H1 (cell line): ENCODE data around the gene FRMD4A. TPM values are rescaled to one million over a fixed set of nuclear protein-coding genes. Genes with fewer than 3 reads are reported as not detected.

Experiments
- CTCF ChIA-PET: fragments of 300-600 bp; sonication (Branson Sonifier 250); formaldehyde crosslinking; loops from one replicate; lab custom pipeline; 2021; ENCODE audit not compliant: partially characterized antibody; lab: Charles Lee
- POLR2A ChIA-PET: fragments of 300-600 bp; sonication (Branson Sonifier 250); formaldehyde crosslinking; loops from one replicate; lab custom pipeline; 2021; ENCODE audit warnings: inconsistent platforms; ENCODE audit not compliant: partially characterized antibody; lab: Charles Lee
- DNase-seq, 2 experiments: peaks; one replicate each; pipeline versions ENCODE4 v3.0.0 to v3.0.0-alpha.2; 2010 to 2022; ENCODE audit warnings: low spot score in 2 of 2, low read depth in 1 of 2, mixed read lengths in 1 of 2
- FAIRE-seq: peaks from 2 replicates; lab custom pipeline; 2011; peaks lifted over from hg19 to GRCh38; lab: Jason Lieb, UNC
- H2AFZ ChIP-seq: 2 replicates; pipeline ENCODE4 v1.8.1; 2012; ENCODE audit warnings: low read length, inconsistent platforms
- H2AK5ac ChIP-seq: 2 replicates; pipeline ENCODE4 v1.6.1; 2013; ENCODE audit warnings: low read depth, low read length
- H2BK120ac ChIP-seq: replicated peaks from 2 replicates; pipeline ENCODE3; 2013; ENCODE audit warnings: low read depth, low read length, inconsistent platforms
- H2BK12ac ChIP-seq: 2 replicates; pipeline ENCODE4 v1.6.1; 2013; ENCODE audit warnings: low read depth, low read length
- H2BK15ac ChIP-seq: 2 replicates; pipeline ENCODE4 v1.6.1; 2013; ENCODE audit warnings: low read length
- H2BK20ac ChIP-seq: 2 replicates; pipeline ENCODE4 v1.6.1; 2013; ENCODE audit warnings: low read length
- H2BK5ac ChIP-seq: 2 replicates; pipeline ENCODE4 v1.6.1; 2013; ENCODE audit warnings: low read depth, low read length
- H3K14ac ChIP-seq: 2 replicates; pipeline ENCODE4 v1.6.1; 2013; ENCODE audit warnings: inconsistent platforms; ENCODE audit not compliant: insufficient read length
- H3K18ac ChIP-seq: 2 replicates; pipeline ENCODE4 v1.6.1; 2013; ENCODE audit warnings: low read length; ENCODE audit errors: extremely low read depth
- H3K23ac ChIP-seq: 2 replicates; pipeline ENCODE4 v1.6.1; 2013; ENCODE audit warnings: inconsistent platforms; ENCODE audit not compliant: insufficient read length
- H3K23me2 ChIP-seq: 2 replicates; pipeline ENCODE4 v1.6.1; 2013; ENCODE audit warnings: low read depth, low read length
- H3K27ac ChIP-seq: 2 replicates; pipeline ENCODE4 v1.6.1; 2011; ENCODE audit warnings: low read depth, low read length, inconsistent platforms
- H3K27me3 ChIP-seq, 4 experiments: replicated peaks in 1 of 4; 1 replicate in 1 of 4; 2 replicates in 3 of 4; pipeline versions ENCODE4 v1.6.1 to v1.8.1; 2011 to 2013; ENCODE audit warnings: low read length in 3 of 4, mild to moderate bottlenecking in 3 of 4, inconsistent platforms in 2 of 4, mixed read lengths in 2 of 4, moderate library complexity in 1 of 4; ENCODE audit not compliant: control insufficient read depth in 3 of 4, insufficient read depth in 3 of 4; ENCODE audit errors: extremely low read depth in 1 of 4
- H3K36me3 ChIP-seq, 4 experiments: 2 replicates each; pipeline versions ENCODE4 v1.6.1 to v1.8.1; 2011 to 2013; ENCODE audit warnings: mild to moderate bottlenecking in 4 of 4, low read length in 3 of 4, moderate library complexity in 2 of 4, control low read depth in 1 of 4, inconsistent platforms in 1 of 4; ENCODE audit not compliant: insufficient read depth in 4 of 4, control insufficient read depth in 2 of 4
- H3K4ac ChIP-seq: replicated peaks from 2 replicates; pipeline ENCODE3; 2013; ENCODE audit warnings: low read length, low read depth, mixed read lengths, inconsistent platforms; ENCODE audit not compliant: insufficient read length
- H3K4me1 ChIP-seq, 4 experiments: replicated peaks in 1 of 4; 1 replicate in 1 of 4; 2 replicates in 3 of 4; pipeline versions ENCODE4 v1.6.1 to v1.8.1; 2011 to 2013; ENCODE audit warnings: low read length in 3 of 4, inconsistent platforms in 2 of 4, mixed read lengths in 1 of 4; ENCODE audit not compliant: insufficient read depth in 4 of 4, control insufficient read depth in 3 of 4
- H3K4me2 ChIP-seq, 2 experiments: 2 replicates each; pipeline versions ENCODE4 v1.6.1 to v1.8.1; 2011 to 2013; ENCODE audit warnings: low read depth in 2 of 2, low read length in 2 of 2, control low read depth in 1 of 2, inconsistent platforms in 1 of 2, mild to moderate bottlenecking in 1 of 2; ENCODE audit not compliant: insufficient read depth in 1 of 2
- H3K4me3 ChIP-seq, 4 experiments: fragments of 200-600, 300-600 bp in 1 of 4; sonication (generic), shearing (Covaris generic), sonication (Bioruptor Twin) in 1 of 4; 2 replicates each; pipeline versions ENCODE4 v1.5.1 to v1.8.1; 2011 to 2016; ENCODE audit warnings: low read length in 4 of 4, low read depth in 3 of 4, control low read depth in 2 of 4, inconsistent platforms in 2 of 4, mild to moderate bottlenecking in 2 of 4, mixed read lengths in 1 of 4, moderate library complexity in 1 of 4; ENCODE audit not compliant: insufficient read depth in 2 of 4; ENCODE audit errors: extremely low read depth in 1 of 4
- H3K56ac ChIP-seq: replicated peaks from 2 replicates; pipeline ENCODE3; 2013; ENCODE audit warnings: low read depth, mild to moderate bottlenecking, mixed read lengths, low read length, inconsistent platforms; ENCODE audit not compliant: insufficient read length
- H3K79me1 ChIP-seq: 2 replicates; pipeline ENCODE4 v1.6.1; 2013; ENCODE audit warnings: low read depth, low read length, control low read depth
- H3K79me2 ChIP-seq, 2 experiments: 2 replicates each; pipeline versions ENCODE4 v1.6.1 to v1.8.1; 2012 to 2013; ENCODE audit warnings: low read length in 2 of 2, mild to moderate bottlenecking in 2 of 2, inconsistent platforms in 1 of 2; ENCODE audit not compliant: insufficient read depth in 2 of 2, control insufficient read depth in 1 of 2
- H3K9ac ChIP-seq, 4 experiments: replicated peaks in 1 of 4; 1 replicate in 1 of 4; 2 replicates in 3 of 4; pipeline versions ENCODE4 v1.6.1 to v1.8.1; 2011 to 2013; ENCODE audit warnings: low read depth in 3 of 4, low read length in 3 of 4, control low read depth in 2 of 4, mild to moderate bottlenecking in 2 of 4, moderate library complexity in 2 of 4, inconsistent platforms in 1 of 4; ENCODE audit errors: extremely low read depth in 1 of 4
- H3K9me3 ChIP-seq, 2 experiments: 2 replicates each; pipeline versions ENCODE4 v1.6.1 to v1.8.1; 2012 to 2013; ENCODE audit warnings: mild to moderate bottlenecking in 2 of 2, moderate library complexity in 2 of 2, control low read depth in 1 of 2, inconsistent platforms in 1 of 2, low read depth in 1 of 2, low read length in 1 of 2, mixed read lengths in 1 of 2; ENCODE audit not compliant: insufficient read depth in 2 of 2
- H4K20me1 ChIP-seq, 2 experiments: replicated peaks in 1 of 2; 2 replicates each; pipeline versions ENCODE3 to v1.8.1; 2011 to 2013; ENCODE audit warnings: inconsistent platforms in 2 of 2, low read length in 2 of 2, mild to moderate bottlenecking in 1 of 2; ENCODE audit not compliant: insufficient read depth in 2 of 2, control insufficient read depth in 1 of 2
- H4K5ac ChIP-seq: 2 replicates; pipeline ENCODE4 v1.6.1; 2013; ENCODE audit warnings: low read length, low read depth, mixed read lengths, inconsistent platforms; ENCODE audit not compliant: insufficient read length
- H4K8ac ChIP-seq: 2 replicates; pipeline ENCODE4 v1.8.0; 2013; ENCODE audit warnings: mild to moderate bottlenecking, moderate library complexity, low read length, inconsistent platforms; ENCODE audit not compliant: insufficient read depth; ENCODE audit errors: extremely low read depth
- H4K91ac ChIP-seq: replicated peaks from 2 replicates; pipeline ENCODE3; 2013; ENCODE audit warnings: low read length, mixed read lengths, inconsistent platforms; ENCODE audit not compliant: insufficient read length
- CHD2 ChIP-seq: IDR thresholded peaks from 2 replicates; pipeline ENCODE4 v1.6.1; 2012; ENCODE audit warnings: low read length, improper control_type of control experiment
- CTBP2 ChIP-seq: IDR thresholded peaks from 2 replicates; pipeline ENCODE4 v1.7.0; 2011; ENCODE audit warnings: borderline replicate concordance, mild to moderate bottlenecking, moderate library complexity, mixed read lengths, low read length; ENCODE audit not compliant: insufficient read depth, insufficient read length
- EP300 ChIP-seq, 2 experiments: IDR thresholded peaks; 1 replicate in 1 of 2; 2 replicates in 1 of 2; pipeline ENCODE4 v1.6.1; 2011 to 2012; ENCODE audit warnings: low read depth in 2 of 2, low read length in 2 of 2, mild to moderate bottlenecking in 2 of 2, borderline replicate concordance in 1 of 2, inconsistent platforms in 1 of 2, moderate library complexity in 1 of 2
- EZH2 ChIP-seq: fragments of 200-600 bp; sonication (generic); IDR thresholded peaks from 2 replicates; pipeline ENCODE4 v1.7.1; 2012; ENCODE audit warnings: low read depth, mild to moderate bottlenecking, moderate library complexity, low read length, inconsistent platforms; ENCODE audit not compliant: severe bottlenecking
- GTF2F1 ChIP-seq: IDR thresholded peaks from 2 replicates; pipeline ENCODE4 v1.6.1; 2012; ENCODE audit warnings: low read depth, low read length, improper control_type of control experiment, borderline replicate concordance
- RNF2 ChIP-seq: fragments of 200-900, 300-1000 bp; sonication (generic); IDR thresholded peaks from 2 replicates; pipeline ENCODE4 v1.7.1; 2016; ENCODE audit warnings: borderline replicate concordance, low read depth, mild to moderate bottlenecking, antibody characterized with exemption, low read length; ENCODE audit not compliant: poor library complexity, severe bottlenecking; ENCODE audit errors: missing control alignments
- SIN3A ChIP-seq, 2 experiments: IDR thresholded peaks in 1 of 2; conservative IDR thresholded peaks in 1 of 2; 2 replicates each; pipeline ENCODE4 v1.6.1; 2011 to 2012; ENCODE audit warnings: low read length in 2 of 2, improper control_type of control experiment in 1 of 2, low read depth in 1 of 2, mild to moderate bottlenecking in 1 of 2
- SIX5 ChIP-seq: IDR thresholded peaks from 2 replicates; pipeline ENCODE4 v1.6.1; 2011; ENCODE audit warnings: mild to moderate bottlenecking, low read depth, low read length
- SRF ChIP-seq: IDR thresholded peaks from 2 replicates; pipeline ENCODE4 v1.6.1; 2011; ENCODE audit warnings: mild to moderate bottlenecking, low read depth, low read length, moderate library complexity
- WGBS, 2 experiments: shearing (Covaris generic) in 1 of 2; methylation state at CpG; one replicate each; pipeline versions ENCODE4 v1.1.6 to v1.1.7; 2013 to 2015; ENCODE audit warnings: low lambda C conversion rate in 2 of 2, mixed read lengths in 2 of 2, inconsistent platforms in 1 of 2, low coverage in 1 of 2, missing lambda C conversion rate in 1 of 2; ENCODE audit not compliant: insufficient replicate concordance in 2 of 2, insufficient coverage in 1 of 2, insufficient read length in 1 of 2; ENCODE audit errors: extremely low coverage in 1 of 2, missing lambda C conversion rate in 1 of 2; 5-methylcytosine and 5-hydroxymethylcytosine counted together
- polyA plus RNA-seq, 7 experiments: library from polyadenylated mRNA; depleted of rRNA in 3 of 7; stranded (reverse) in 5 of 7; unstranded in 2 of 7; fragments of >200 nt in 5 of 7; fragments of 200-250 nt in 2 of 7; gene quantifications; 1 replicate in 5 of 7; 2 replicates in 1 of 7; 4 replicates in 1 of 7; pipeline versions ENCODE4 v1.2.1 to v1.2.3, GENCODE V29; 2011 to 2013; ENCODE audit warnings: missing spikeins in 2 of 7, mixed read lengths in 2 of 7
- total RNA-seq: library from RNA; stranded (reverse); fragmentation: NEBNext Ultra II Directional; extraction: Animal tissue kit (Norgen Biotek cat#: 25700); gene quantifications from 2 replicates; pipeline ENCODE4 v1.2.1, GENCODE V29; 2021
- TF ChIP-seq, protein P1 (sequence below): IDR thresholded peaks from 2 replicates; pipeline ENCODE4 v1.6.1; 2012; ENCODE audit warnings: inconsistent platforms

FRMD4A gene
- total and polyA plus RNA-seq, 2 of the 8 experiments (the other 6 are each of a cell fraction or from before 2014, with no cell fraction given): 38.6 to 39.6 TPM

DNA sequence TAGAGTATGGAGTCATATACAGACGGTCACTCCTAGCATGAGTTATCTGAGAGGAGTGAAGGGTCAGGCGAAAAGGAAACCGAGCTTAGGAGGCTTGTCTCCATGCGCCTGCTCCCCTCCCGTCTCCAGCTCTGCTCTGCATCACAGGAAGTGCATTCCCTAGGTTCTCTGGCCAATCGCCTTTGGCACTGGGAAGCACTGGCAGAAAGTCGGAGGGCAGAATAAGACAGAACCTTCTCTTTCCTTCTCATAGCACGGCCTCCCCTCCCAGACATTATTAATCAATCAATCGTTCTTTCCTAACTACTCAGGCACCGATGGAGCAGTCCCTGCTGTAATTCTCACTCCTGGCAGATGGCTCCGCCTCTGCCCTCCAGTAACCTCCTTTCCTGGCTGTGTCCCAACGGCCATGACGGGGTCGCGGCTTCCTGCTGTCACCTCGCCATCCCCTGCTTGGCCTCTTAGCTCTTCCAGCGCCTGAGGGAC is 177.1 kb downstream of the FRMD4A start:
- 85% methylated on average over 17 of the region's 17 CpGs; no CpG with 5 or more reads in 1 of the 2 experiments for WGBS, 2 experiments
- Histone ChIP-seq H4K8ac (peak overlapping the region; percentile 72; the same call in 1 of the 2 replicates), H4K20me1 (no peaks in the 10 kb centered on the region), H3K4me2 (no peak overlapping the region), H3K4me3 (no peak overlapping the region), H3K9ac (no peak overlapping the region), H3K79me1 (no peaks in the 10 kb centered on the region), H2BK5ac (no peak overlapping the region), H3K27ac (no peak overlapping the region), H3K4me1 (no peaks in the 10 kb centered on the region), H2AK5ac (no peak overlapping the region), H4K5ac (no peak overlapping the region), H3K23me2 (no peaks in the 10 kb centered on the region), H3K14ac (no peak overlapping the region), H2BK120ac (no peak overlapping the region), H3K18ac (no peak overlapping the region), H2BK12ac (no peak overlapping the region), H2BK20ac (no peak overlapping the region), H3K9me3 (no peaks in the 10 kb centered on the region; a peak in 1 of 4 replicates), H3K4ac (no peak overlapping the region), H4K91ac (no peak overlapping the region), H3K23ac (no peak overlapping the region), H3K27me3 (no peaks in the 10 kb centered on the region), H3K79me2 (no peaks in the 10 kb centered on the region), H2BK15ac (no peak overlapping the region), H3K56ac (no peak overlapping the region), H3K36me3 (no peaks in the 10 kb centered on the region), H2AFZ (peak overlapping the region; percentile 57; the same call in 1 of the 2 replicates)
- FAIRE-seq (no peak), DNase-seq (peak in 1 of 2 experiments; percentile 54)
- CTCF ChIA-PET: interaction anchor here (0.7 to 1.5 kb wide), 3 partner anchors 9 to 92 kb away, joined by 3 to 7 read pairs (median 4); no protein-coding TSS in a partner anchor
- POLR2A ChIA-PET: interaction anchor here (1.4 kb wide), 1 partner anchor 32 kb away, joined by 10 read pairs; no protein-coding TSS in a partner anchor
- TF ChIP-seq SIX5 (no peak), GTF2F1 (no peak), SRF (0 out of 2 replicates have a peak, but pooled peaks have one; percentile 36), EP300 (IDR thresholded peaks at IDR 0.05; ENCODE audit: borderline replicate concordance in 1 of 2, low read depth in 2 of 2, low read length in 2 of 2) (no peak), CHD2 (no peak), SIN3A (conservative IDR thresholded peaks at IDR 0.05 in 1 of 2, IDR thresholded peaks at IDR 0.05 in 1 of 2; ENCODE audit: low read depth in 1 of 2, low read length in 2 of 2) (no peak), CTBP2 (no peak), EZH2 (no peak), RNF2 (no peak)
- TF ChIP-seq, protein P1, sequence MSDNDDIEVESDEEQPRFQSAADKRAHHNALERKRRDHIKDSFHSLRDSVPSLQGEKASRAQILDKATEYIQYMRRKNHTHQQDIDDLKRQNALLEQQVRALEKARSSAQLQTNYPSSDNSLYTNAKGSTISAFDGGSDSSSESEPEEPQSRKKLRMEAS: no peak
